GM19351 (cell line): ENCODE results near the gene LETM1.

Source experiments
- ATAC-seq: cut with Tn5 transposase; IDR thresholded peaks from one replicate; pipeline ENCODE4 v1.9.1; 2021; ENCODE audit warnings: mild to moderate bottlenecking, moderate library complexity; ENCODE audit not compliant: unreplicated experiment

LETM1 gene

DNA sequence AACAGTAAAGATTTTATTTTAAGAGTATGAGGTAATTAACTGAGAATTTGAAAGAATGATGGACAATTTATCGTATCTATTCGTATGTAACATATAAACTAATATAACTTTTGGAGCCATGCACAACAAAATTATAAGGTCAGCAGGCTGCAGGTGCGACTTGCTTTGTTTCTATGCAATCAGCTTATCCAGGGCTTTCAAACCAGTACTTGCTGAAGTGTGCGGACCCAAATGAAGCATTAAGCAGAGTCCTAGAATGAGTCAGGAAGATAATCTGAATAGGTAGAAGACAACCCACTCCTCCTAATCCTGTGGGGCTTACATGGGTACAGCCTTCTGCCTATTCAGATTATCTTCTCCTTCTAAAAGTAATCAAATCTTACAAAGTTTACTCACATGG lies 17.3 kb upstream of the LETM1 start:
- ATAC-seq, result no peak

DNA sequence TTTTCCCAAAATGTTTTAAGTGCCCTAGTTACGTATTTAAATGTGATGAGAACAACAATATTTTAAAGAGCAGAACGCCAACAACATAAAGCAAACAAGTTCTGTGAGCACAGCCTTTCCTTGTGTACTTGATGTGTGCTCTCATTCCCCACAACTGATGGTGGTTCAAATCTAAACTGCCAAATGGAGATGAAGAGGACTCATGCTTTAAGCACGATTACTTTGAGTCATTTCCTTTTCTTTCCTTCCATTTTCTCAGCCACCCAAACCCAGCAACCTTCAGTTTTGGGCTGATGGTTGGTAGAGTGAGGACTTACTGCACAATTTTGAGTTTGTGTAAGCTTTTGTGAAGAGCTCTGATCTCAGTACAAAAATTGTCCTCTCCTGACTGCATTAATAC lies 16.9 kb upstream of the LETM1 start:
- ATAC-seq, result no peak

DNA sequence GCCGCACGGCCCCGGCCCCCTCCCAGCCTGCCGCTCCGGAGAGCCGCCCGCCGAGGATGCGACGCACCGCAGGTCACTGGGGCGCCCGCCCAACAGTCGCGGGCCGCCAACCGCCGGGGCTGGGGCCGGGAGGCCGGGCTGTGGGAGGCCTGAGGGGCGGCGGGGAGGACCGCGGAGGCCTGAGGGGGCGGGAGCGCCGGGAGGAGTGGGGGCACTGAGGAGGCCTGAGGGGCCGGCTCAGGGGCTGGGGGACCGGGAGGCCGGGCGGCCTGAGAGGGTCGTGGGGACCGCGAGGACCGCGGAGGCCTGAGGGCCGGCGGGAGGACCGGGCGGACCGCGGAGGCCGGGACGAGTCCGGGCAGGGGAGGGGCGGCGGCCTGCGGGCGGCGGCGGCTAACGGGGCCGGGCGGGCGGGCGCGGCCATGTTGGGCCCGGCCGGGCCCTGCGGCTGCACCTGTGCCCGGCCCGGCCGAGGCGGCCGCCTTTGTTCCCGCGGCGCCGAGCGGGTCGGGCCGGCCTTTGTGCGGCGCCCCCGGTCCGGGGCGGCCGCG lies 15.6 kb upstream of the LETM1 start:
- peak; percentile 4 for ATAC-seq

DNA sequence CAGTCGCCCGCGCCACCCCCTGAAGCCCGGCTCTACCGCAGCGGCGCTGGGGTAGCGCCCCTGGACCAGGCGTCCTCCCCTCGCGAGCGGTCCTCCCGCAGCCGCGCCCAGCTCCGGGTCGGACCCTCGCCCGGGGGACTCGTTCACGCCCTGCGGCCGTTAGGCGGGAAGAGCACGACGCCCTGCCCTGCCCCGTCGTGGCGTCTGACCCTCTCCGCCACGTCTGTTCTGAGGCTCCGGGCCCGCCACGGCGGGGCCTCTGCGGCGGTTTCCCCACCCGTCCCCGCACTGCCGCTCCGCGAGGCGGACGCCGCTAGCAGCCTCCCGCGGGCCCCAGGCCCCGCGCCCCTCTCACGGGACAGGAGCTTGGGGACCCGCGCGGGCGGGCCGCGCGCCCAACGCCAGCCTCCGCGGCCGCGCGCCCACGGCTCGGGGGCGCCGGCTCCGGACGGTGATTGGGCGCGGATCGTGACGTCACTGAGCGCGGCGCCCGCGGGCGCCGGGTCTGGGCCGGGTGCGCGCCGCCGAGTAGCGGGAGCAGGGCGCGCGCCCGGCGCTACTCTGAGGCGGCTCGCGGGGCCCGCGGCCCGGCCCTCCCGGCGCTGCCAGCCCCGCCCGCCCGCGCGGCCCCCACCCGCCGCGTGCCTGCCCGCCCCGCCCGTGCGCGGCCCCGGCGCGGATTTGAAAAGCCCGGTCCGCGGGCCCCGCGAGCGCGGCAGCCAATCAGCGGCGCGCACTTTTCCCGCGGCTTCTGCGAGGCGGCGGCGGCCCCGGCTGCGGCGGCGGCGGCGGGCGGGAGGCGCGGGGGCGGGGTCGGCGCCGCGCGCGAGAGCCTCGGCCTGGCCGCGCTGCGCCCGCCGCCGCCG lies 14.9 kb upstream of the LETM1 start, which contains the start of gene NSD2:
Gene NSD2 (plus strand): TSS at position 816 of the 866 bp plus-strand sequence. CDS start 29,262 bp downstream, outside the sequence.
- ATAC-seq, result peak; percentile 61

DNA sequence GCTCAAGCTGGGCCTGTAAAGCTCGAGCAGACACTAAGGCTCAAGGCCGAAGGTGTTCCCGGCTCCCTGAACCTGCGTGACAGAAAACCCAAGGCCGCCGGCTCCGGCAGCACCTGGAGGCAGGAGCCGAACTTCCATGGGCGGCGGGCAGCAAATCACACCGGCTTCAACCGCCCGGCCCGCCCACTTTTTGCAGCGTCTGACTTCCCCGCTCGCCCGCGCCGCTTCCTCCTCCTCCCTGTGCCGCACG lies 14.3 kb upstream of the LETM1 start:
- ATAC-seq, result peak; percentile 43

DNA sequence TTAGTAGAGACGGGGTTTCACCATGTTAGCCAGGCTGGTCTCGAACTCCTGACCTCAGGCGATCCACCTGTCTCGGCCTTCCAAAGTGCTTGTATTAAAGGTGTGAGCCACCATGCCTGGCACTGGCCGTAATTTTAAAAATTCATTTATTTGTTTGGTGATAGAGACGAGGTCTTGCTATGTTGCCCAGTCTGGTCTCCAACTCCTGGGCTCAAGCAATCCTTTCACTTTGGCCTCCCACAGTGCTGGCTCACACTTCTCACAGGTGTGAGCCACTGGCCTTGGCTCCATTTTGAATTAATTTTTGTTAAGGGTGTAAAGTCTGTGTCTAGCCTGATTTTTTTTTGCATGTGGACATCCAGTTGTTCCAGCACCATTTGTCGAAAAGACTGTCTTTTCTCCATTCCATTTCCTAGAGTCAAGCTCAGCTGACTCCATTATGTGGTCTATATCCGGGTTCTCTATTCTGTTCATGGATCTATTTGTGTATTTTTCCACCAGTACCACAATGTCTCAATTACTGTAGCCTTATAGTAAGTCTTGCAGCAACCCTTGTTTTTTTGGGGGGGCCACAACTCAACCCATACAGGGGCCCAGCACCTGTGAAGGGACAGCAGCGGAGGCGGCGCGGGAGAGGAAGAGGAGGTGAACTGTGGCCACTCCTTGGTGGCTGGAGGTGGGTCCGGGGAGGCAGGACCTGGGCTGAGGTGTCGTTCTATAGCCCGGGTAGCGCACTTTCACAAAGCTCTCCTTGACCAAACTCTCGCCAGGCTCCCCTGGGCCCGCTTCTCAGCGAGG lies 13.8 kb upstream of the LETM1 start:
- peak; percentile 14 for ATAC-seq

GRCh38 chr4:1868912-1869311 lies 13.0 kb upstream of the LETM1 start:
- ATAC-seq, result no peak

DNA sequence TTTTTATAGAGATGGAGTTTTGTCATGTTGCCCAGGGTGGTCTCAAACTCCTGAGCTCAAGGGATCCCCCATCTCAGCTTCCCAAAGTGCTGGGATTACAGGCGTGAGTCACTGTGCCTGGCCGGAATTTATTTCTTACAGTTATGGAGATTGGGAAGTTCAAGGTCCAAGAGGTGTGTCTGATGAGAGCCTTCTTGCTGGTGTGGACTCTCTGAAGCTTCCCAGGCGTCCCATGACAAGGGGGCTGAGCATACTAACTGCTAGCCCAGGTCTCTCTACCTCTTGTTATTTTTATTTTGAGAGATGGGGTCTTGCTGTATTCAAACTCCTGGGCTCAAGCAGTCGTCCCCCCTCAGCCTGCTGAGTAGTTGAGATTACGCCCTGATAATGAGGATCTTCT lies 12.3 kb upstream of the LETM1 start:
- ATAC-seq, result no peak

- no peak for ATAC-seq
These were observed 10.3 kb upstream of the LETM1 start for GRCh38 chr4:1866189-1866661.

- no peak for ATAC-seq
These were observed 8.4 kb upstream of the LETM1 start for GRCh38 chr4:1864076-1865008.

DNA sequence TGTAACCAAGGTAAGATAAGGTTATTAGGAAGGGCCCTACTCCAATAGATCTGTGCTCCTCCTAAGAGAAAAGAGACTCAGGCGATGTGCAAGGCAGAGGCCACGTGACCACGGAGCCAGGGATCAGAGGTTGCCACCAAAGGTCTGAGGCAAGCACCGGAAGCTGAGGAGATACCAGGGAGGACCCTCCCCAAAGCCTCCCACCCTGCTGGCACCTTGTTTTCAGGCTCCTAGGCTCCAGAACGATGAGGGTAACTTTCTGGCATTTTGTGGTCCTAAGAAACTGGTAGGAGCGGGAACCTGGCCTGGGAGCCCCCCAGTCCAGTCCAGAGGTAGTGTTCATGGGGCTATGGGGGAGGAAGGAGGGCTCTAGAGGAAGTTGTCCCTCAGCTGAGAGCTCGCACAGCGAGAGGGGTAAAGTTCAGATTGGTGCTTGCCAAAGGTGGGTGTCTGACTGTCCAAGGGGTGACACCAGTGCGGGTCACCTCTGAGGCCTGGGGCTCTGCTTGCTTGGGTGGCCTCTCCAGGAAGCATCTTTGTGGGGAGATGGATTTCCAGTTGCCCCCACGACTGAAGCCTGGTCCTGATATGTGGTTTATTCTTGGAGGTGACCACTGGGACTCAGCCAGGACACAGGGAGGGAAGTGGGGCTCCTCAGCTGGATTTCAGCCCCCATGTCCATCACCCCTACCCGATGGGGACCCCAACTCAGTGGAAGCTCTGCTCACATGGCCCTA lies 7.5 kb upstream of the LETM1 start:
- no peak for ATAC-seq

- no peak for ATAC-seq
These were observed 7.0 kb upstream of the LETM1 start for GRCh38 chr4:1862961-1863296.

DNA sequence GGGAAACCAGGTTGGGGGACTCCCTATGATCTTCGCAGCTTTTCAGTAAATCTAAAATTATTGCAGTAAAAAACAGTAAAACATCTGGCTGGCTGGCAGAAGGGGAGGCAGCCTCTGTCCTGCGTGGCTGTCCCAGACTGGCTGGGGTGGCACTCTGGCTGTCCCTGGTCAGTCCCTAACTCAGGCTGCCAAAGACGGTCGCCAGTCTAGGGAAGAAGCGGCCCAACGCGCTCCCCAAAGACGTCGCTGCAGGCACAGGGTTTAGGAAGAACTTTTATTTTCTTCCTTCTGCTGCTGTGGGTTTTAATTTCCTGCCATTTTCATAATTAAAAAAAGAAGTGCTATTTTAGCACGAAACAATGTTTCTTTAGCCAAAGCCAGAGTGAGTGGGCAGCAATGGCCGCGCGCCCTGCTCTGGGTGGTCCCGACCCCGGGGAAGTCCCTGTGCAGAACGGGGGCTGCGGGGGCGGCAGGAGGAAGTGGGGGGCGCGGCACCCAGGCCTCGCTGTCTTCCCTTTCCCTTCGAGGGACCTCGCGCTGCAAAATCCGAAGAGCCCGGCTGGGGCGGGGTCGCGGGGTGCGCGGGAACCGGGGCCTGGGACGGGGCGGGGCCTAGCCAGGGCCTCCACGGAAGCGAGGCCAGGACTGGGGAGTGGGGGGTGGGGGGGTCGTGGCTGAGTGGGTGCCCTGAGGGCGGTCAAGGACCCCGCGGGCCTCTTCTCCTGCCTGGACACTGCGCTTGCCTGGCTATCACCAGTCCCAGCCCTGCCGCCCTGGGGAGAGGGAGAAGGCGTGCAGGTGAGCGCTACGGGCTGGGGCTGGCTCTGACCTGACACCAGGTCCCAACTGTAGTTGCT lies 6.3 kb upstream of the LETM1 start:
- ATAC-seq, result no peak

- ATAC-seq, result no peak
These were observed 3.4 kb upstream of the LETM1 start for GRCh38 chr4:1859389-1859753.

DNA sequence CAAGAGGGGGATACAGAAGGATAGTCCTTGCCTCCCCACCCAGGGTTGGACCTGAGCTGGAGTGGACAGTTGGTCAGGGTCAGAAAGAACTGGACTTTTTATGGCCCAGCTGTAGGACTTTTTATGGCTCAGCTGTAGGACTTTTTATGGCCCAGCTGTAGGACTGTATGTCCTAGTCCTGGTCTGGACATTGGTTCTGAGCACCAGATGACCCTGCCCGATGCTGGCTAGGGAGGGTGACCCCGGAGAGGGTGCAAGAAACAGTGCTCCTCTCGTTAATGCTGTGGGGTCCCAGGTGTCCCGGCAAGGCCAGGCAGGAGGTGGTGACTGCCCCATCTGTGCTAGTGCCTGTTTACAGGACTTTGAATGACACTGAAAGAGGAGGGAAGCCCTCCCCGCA lies 2.0 kb upstream of the LETM1 start:
- ATAC-seq, result no peak

GRCh38 chr4:1856943-1857699 lies 1.2 kb upstream of the LETM1 start:
- no peak for ATAC-seq

GRCh38 chr4:1855333-1856070 lies 454 bp downstream of the LETM1 start:
- ATAC-seq, result peak; percentile 29

DNA sequence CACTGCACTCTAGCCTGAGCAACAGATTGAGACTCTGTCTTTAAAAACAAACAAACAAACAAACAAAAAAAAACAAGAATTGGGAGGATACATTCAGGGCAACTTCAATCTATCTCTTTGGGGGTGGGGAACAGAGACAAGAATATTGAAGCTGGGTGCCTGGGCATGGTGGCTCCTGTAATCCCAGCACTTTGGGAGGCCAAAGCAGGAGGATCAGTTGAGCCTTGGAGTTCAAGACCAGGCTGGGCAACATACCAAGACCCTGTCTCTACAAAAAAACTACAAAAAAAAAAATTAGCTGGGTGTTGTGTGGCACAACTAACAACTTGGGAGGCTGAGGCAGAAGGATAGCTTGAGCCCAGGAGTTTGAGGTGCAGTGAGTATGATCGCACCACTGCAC lies 1.2 kb downstream of the LETM1 start:
- no peak for ATAC-seq
